Loucy (cell line): ENCODE measurements around the gene UBE2F.

Source experiments
- EZH2phosphoT487 ChIP-seq: fragments of 200-600 bp; IDR thresholded peaks from 2 replicates; pipeline ENCODE4 v1.6.1; 2018; ENCODE audit warnings: antibody characterized with exemption, mild to moderate bottlenecking, moderate library complexity, borderline replicate concordance
- TF ChIP-seq, protein P1 (sequence below): fragments of 200-600 bp; sonication (generic); conservative IDR thresholded peaks from 2 replicates; pipeline ENCODE4 v1.5.1; 2014; ENCODE audit warnings: mild to moderate bottlenecking, antibody characterized with exemption, low read length

DNA sequence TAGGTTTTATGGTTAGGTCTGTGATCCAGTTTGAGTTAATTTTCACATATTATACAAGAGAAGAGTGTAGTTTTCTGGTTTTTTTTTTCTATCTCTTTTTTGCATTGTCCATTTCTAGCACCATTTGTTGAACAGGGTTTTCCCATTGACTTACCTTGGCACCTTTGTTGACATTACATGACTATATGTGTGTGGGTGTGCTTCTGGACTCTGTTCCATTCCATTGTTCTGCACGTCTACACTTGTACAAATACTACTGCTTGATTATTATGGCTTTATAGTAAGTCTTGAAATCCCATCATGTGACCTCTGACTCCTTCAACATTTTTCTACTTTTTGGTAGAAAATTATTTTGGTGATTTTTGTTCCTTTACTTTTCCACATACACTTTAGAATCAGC lies 38.7 kb downstream of the UBE2F start:
- TF ChIP-seq, protein P1, sequence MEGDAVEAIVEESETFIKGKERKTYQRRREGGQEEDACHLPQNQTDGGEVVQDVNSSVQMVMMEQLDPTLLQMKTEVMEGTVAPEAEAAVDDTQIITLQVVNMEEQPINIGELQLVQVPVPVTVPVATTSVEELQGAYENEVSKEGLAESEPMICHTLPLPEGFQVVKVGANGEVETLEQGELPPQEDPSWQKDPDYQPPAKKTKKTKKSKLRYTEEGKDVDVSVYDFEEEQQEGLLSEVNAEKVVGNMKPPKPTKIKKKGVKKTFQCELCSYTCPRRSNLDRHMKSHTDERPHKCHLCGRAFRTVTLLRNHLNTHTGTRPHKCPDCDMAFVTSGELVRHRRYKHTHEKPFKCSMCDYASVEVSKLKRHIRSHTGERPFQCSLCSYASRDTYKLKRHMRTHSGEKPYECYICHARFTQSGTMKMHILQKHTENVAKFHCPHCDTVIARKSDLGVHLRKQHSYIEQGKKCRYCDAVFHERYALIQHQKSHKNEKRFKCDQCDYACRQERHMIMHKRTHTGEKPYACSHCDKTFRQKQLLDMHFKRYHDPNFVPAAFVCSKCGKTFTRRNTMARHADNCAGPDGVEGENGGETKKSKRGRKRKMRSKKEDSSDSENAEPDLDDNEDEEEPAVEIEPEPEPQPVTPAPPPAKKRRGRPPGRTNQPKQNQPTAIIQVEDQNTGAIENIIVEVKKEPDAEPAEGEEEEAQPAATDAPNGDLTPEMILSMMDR, result no peak
- TF ChIP-seq EZH2phosphoT487, result no peak
